CD4-positive, alpha-beta T cell treated with Interferon gamma for 1 hour (primary cell): ENCODE measurements around the gene SRM.
"Not testable (repeated sequence)": the region's sequence is repeated elsewhere in the genome, so short reads cannot be mapped to it uniquely, and the experiment has no call there.

Experiments used
- DNase-seq: peaks from one replicate; pipeline ENCODE4 v3.0.0-alpha.2; 2020

SRM gene

GRCh38 chr1:11063937-11064537 is 4.2 kb upstream of the SRM start:
- not testable (repeated sequence) for DNase-seq

DNA sequence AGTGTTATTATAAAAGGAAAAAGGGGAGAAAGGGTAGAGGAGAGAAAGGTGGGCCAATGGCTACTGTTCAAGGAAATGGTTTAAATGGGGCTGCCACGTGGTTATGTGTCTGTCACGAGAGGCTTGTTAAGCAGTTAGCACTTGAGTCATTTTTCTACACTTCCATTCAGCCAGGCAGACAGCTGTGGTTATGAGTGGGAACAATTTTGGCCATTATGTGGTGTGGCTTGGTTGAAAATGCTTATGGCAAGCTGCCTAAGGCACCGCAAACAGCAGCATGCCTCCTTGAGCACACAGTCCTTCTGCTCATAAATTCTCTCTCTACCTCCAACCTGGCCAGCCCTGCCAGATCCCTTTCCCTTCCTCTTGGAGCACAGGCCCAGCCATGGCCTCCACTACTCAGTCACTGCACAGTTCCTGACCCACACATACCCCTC is 3.2 kb upstream of the SRM start:
- DNase-seq, result no peak

DNA sequence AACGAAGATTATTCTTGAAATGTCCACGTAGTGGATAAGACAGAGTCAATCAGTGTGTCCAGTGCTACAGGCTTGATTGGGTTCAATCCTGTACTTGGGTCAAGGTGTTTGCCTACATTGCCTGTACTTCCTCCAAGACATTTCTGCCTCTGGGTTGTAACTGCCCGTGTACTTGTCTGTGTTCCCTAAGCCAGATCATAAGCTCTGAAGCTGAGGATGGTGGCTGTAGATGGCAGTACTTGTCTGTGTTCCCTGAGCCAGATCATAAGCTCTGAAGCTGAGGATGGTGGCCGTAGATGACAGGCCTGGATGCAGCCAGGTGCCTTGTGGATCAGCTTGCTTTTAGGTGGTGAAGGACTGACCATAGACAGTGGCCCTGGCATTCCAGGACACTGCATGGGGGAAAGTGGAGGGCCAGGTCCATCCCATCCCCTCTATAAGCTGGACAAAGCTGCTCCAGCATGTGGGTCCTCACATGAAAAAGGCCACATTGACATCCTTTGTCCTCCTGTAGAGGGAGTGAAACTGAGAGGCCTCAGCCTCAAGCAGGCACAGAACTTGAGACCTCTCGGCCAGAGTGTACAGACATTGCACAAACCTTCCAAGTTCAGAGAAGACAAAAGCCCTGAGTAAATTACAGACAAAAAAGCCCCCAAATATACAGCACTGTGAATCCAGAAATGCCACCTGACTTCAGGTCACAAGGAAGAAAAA is 2.0 kb upstream of the SRM start:
- no peak for DNase-seq

- DNase-seq, result no peak
These were observed 457 bp downstream of the SRM start for GRCh38 chr1:11059155-11059967.

GRCh38 chr1:11058595-11059154 is 1.1 kb downstream of the SRM start:
- DNase-seq, result no peak

GRCh38 chr1:11058026-11058425 is 1.8 kb downstream of the SRM start:
- DNase-seq, result no peak

GRCh38 chr1:11057477-11057876 is 2.3 kb downstream of the SRM start:
- DNase-seq, result no peak

- DNase-seq, result no peak
These were observed 3.3 kb downstream of the SRM start for GRCh38 chr1:11056504-11056903.

DNA sequence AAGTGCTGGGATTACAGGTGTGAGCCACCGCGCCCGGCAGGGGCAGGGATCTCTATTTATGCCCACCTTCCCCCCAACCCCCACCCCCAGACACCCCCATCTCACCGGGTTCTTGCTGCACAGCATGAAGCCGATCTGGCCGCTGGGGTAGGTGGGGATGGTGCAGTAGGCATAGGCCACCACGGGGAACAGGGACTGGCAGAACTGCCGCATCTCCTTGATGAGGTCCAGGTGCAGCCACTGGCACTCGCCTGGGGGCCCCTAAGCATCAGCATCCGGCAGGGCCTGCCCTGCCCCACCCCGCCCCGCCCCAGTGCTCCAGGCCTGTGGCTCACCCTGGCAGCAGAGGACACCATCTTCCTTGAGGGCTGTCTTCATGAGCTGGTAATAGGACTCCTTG is 4.1 kb downstream of the SRM start:
- DNase-seq, result no peak

DNA sequence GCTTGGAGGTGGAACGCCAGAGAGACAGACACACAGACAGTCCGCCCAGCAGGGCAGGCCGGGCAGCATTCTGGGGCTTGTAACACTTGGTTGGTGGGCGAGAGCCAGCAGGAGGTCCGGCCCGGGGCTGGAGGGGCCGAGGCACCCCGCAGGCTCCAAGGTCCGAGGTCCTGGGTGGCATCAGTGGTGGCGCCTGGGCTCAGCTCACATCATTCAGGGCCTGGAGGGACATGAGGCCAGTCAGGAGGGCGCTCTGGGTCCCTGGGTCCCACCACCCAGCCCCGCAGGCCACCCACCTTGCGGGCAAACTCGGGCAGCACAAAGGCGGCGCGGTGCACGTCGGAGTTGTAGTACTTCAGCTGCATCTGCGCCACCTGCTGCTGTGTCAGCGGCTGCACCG is 5.2 kb downstream of the SRM start:
- DNase-seq, result no peak

- no peak for DNase-seq
These were observed 5.6 kb downstream of the SRM start for GRCh38 chr1:11054181-11054580.

GRCh38 chr1:11053758-11054137 is 6.1 kb downstream of the SRM start:
- no peak for DNase-seq

GRCh38 chr1:11052839-11053757 is 6.7 kb downstream of the SRM start:
- no peak for DNase-seq

DNA sequence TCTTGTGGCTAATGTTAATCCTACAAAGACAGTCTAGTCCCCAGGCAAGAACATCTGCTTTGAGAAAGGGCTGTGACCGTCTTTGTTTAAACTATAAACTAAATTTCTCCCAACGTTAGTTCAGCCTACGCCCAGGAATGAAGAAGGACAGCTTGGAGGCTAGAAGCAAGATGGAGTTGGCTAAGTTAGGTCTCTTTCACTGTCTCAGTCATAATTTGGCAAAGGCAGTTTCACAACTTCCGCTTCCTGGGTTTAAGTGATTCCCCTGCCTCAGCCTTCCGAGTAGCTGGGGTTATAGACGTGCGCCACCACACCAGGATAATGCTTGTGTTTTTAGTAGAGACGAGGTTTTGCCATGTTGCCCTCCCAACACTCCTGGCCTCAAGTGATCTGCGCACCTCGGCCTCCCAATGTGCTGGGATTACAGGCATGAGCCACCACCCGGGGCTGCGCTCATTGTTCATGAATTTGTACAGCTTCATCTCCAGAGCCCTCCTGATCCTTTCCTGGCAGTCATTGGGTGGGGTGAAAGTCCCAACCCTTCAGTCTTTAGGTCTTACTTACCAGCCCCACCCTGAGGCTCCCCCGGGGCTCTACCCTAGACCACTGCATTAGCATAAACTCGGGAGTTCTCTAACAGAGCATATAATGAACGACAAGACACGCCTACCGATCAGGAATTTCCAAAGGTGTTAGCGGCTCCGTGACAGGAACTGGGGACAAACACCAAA is 7.9 kb downstream of the SRM start:
- DNase-seq, result no peak

- not testable (repeated sequence) for DNase-seq
These were observed 8.7 kb downstream of the SRM start for GRCh38 chr1:11051121-11051520.

DNA sequence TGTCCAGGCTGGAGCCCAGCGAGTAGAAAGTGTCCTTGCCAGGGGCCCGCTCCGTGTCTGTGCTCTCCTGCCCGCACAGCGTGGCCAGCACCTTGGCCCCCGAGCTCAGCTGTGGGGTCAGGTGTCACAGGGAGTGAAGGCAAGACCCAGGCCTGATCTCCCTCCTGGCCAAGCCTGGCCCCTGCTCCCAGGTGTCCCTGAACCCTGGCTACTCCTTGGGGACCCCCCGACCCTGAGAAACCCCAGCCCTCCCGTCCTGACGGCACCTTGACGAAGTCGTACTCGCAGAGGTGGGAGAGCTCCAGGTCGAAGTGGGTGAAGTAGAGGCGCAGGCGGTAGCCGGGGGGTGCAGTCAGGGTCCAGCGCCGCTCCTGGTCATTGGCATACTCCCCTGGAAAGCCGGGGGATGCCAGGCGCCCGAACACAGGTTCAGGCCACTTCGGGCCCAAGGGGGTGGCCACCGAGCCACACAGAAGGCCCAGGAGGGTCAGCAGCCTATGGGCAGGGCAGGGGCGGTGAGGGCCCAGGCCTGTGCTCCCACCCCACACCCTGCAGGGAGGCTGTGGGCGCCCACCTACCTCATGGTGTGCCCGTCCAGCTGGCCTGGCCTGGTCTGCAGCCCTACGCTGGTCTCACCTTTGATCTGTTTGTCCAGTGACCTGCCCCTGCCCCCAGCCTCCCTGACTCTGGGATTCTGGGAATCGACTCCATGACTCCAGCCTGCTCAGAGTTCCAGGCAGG is 13.0 kb downstream of the SRM start, which contains the start of gene MASP2:
Gene MASP2 (minus strand): TSS at position 615 of the 741 bp plus-strand sequence. CDS start 32 bp downstream, at position 583.
- no peak for DNase-seq

DNA sequence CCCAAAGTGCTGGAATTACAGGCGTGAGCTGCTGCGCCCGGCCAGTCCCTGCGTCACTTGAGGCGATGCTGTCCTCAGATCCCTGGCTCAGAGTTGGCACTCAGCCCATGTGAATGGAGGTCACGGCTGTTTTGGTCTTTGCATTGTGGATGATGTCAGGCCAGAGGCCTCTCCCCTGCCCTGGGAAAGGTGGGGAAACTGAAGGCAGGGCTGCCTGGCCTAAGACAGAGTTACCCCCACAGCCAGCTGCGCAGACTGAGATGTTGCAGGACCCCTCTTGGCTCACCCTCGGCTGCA is 13.6 kb downstream of the SRM start:
- no peak for DNase-seq

DNA sequence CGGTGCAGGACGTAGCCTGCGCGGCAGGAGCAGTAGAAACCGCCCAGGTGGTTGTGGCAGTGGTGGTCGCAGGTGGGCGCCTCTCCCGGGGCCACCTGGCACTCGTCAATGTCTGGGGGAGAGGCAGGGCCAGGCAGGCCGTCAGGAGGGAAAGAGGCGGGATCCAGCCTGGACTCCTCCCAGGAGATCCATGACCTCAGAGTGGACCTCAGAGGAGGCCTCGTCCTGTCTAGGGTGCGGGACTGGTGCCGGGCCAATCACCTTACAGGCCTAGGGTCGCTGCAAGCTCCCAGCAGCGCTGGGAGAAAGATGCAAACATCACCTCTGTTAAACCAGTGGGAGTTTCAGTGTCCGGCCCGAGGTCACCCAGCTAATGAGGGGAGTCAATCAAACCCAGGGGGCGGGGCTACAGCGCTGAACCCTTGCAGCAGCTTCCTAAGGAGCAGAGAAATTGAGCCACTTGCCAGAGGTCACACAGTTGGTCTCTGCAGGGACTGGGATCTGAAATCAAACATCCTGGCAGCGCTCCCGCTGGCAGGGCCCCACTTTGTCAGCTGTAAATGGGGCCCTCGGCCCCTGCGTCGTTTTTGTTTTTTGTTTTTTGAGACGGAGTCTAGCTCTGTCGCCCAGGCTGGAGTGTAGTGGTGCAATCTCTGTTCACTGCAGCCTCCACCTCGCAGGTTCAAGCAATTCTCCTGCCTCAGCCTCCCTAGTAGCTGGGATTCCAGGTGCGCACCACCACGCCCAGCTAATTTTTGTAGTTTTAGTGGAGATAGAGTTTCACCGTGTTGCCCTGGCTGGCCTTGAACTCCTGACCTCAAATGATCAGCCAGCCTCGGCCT is 14.2 kb downstream of the SRM start:
- no peak for DNase-seq

DNA sequence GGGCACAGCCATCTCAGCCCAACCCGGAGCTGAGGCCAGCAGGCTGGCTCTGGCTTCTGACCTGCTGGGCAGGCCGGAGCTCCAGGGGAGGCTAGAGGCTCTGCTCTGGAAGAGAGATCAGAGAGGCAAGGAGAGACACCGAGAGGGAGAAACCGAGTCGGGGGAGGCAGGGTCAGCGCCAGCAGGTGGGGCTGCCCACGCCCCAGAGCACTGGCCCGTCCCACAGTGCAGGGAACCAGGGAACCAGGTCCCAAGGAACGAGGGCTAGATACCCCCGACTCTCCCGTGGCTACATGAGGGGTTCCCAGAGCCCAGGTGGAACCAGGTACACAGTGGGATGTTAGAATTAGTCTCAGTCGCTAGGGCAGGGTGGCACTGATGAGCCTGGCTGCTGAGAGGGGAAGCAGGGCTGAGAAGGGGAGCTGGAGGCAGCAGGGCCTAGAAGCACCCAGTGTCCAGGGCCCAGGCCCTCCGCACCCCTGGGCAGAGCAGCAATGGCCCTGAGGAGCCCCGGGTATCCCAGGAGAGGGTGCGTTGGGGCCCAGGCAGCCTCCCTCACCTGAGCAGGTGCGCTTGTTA is 14.9 kb downstream of the SRM start:
- DNase-seq, result no peak
